ENCODE data around the gene TREML4.

DNA sequence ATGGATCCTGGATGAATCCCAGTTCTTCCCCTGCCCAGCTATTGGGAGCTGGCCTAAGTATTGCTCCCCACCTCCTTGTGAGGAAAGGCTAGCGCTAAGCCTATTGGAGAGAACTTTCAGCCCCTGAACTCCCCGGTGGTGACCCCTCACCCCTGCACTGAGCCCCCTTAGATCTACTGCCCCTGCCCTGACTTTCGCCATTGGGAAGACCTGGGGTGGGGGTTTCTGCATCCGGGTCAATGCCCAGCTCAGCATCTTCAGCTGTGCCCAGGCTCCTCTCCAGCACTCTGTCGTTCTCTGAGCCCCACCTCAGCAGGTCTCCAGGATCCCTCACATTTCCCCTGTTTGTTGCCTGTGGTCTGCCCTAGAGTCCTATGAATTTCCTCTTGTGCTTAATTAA lies 9.0 kb downstream of the TREML4 start:
- TF ChIP-seq ZNF18 (tag by site-specific recombination; IDR thresholded peaks at IDR 0.05) (no peak), ZBTB17 (tag by site-specific recombination; IDR thresholded peaks at IDR 0.05) (no peak), YY1 (tag by site-specific recombination; IDR thresholded peaks at IDR 0.05) (no peak), REST (tag by site-specific recombination; IDR thresholded peaks at IDR 0.05) (no peak), CTCF (tag by site-specific recombination; IDR thresholded peaks at IDR 0.05) (no peak), GFI1B (tag by site-specific recombination; IDR thresholded peaks at IDR 0.05) (no peak), ZBTB21 (tag by site-specific recombination; IDR thresholded peaks at IDR 0.05) (no peak)
